ENCODE measurements around the gene ZNF610.

DNA sequence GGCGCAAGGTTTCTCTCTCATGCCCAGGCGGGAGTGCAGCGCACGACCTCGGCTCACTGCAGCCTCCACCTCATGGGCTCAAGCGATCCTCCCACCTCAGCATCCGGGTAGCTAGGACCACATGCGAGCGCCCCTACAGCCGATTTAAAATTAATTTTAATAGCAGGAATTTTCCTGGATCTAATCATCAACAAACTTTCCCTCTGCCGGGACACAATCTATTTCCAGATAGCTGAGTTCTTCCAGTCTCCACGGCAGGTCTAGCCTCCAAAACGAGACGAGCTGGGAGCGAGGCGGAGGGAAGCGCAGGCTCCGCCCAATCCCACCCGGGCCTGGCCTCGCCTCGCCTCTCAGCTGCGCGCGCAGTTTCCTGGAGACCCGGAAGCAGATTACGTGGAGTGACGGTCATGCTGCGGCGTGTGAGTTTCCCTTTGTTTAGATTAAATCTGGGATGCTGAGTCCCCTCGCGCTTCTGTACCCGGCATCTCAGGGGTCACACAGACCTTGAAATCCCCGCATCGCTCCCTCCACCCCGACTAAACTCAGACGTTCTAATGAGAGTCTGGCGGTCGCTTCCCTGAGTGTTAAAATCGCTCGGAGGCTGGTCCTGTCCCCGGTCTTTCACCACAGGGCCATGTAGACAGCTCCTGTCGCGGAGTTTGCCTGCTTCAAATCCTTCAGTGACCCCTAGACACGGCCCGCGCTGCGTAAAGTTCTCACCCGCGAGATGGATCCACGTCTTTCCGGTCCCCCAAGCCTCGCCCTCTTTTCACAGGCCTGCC, 33.7 kb downstream of the ZNF610 start, which contains the start of gene ZNF880:
- TF ChIP-seq EZH2 (IDR thresholded peaks at IDR 0.05) (no peak), POLR2AphosphoS5 (IDR thresholded peaks at IDR 0.05; ENCODE audit: borderline replicate concordance, low read depth, low read length) (peak; percentile 50; the same call in 1 of the 2 replicates)

Measured in SK-N-MC (cell line).